ENCODE results near the gene ANO1. TPM values are rescaled to one million over a fixed set of nuclear protein-coding genes. Genes with fewer than 3 reads are reported as not detected.

ANO1 gene
- total RNA-seq, 1 donor from 2014 or later: 9.0 TPM

GRCh38 chr11:70078781-70079616, 882 bp downstream of the ANO1 start:
- peak overlapping the region; percentile 24 for H3K27ac ChIP-seq
- no peaks in the 10 kb centered on the region for H3K36me3 ChIP-seq
- H3K4me1 ChIP-seq: peaks cover 6% of the 10 kb centered on the region
- intact Hi-C loops (cut with DNase I): no loop called here
- H3K9me3 ChIP-seq: no peaks in the 10 kb centered on the region
- no peak for ATAC-seq
- H3K4me3 ChIP-seq: peak overlapping the region; percentile 39
- peaks cover 39% of the 10 kb centered on the region for H3K27me3 ChIP-seq (ENCODE audit: low read depth)
- DNase-seq: no peak
- no peak for TF ChIP-seq CTCF (IDR thresholded peaks at IDR 0.05)

- intact Hi-C loops (cut with DNase I): no loop called here
- Histone ChIP-seq H3K4me3 (no peak overlapping the region), H3K27ac (no peak overlapping the region), H3K4me1 (peaks cover 6% of the 10 kb centered on the region), H3K9me3 (no peaks in the 10 kb centered on the region), H3K36me3 (no peaks in the 10 kb centered on the region), H3K27me3 (ENCODE audit: low read depth) (peaks cover 35% of the 10 kb centered on the region)
- TF ChIP-seq CTCF (IDR thresholded peaks at IDR 0.05): no peak
- no peak for DNase-seq
- no peak for ATAC-seq
Observed at GRCh38 chr11:70079691-70080090, 1.6 kb downstream of the ANO1 start.

GRCh38 chr11:70080763-70081162, 2.6 kb downstream of the ANO1 start:
- H3K27me3 ChIP-seq (ENCODE audit: low read depth): peaks cover 41% of the 10 kb centered on the region
- no peak for DNase-seq

GRCh38 chr11:70082829-70083228, 4.7 kb downstream of the ANO1 start:
- Histone ChIP-seq H3K4me3 (no peak overlapping the region), H3K9me3 (no peaks in the 10 kb centered on the region), H3K36me3 (no peaks in the 10 kb centered on the region), H3K27ac (no peak overlapping the region), H3K27me3 (ENCODE audit: low read depth) (peaks cover 32% of the 10 kb centered on the region), H3K4me1 (peaks cover 3% of the 10 kb centered on the region)
- intact Hi-C loops (cut with DNase I): no loop called here
- TF ChIP-seq CTCF (IDR thresholded peaks at IDR 0.05): no peak
- ATAC-seq (no peak), DNase-seq (no peak)

More at GRCh38 chr11:70080763-70081162, 2.6 kb downstream of the ANO1 start:
- peaks cover 6% of the 10 kb centered on the region for H3K4me1 ChIP-seq
- no peak overlapping the region for H3K4me3 ChIP-seq
- ATAC-seq: no peak
- TF ChIP-seq CTCF (IDR thresholded peaks at IDR 0.05): no peak
- no peaks in the 10 kb centered on the region for H3K9me3 ChIP-seq
- H3K36me3 ChIP-seq: no peaks in the 10 kb centered on the region
- intact Hi-C loops (cut with DNase I): no loop called here
- no peak overlapping the region for H3K27ac ChIP-seq

- Histone ChIP-seq H3K4me3 (no peak overlapping the region), H3K27me3 (ENCODE audit: low read depth) (peaks cover 24% of the 10 kb centered on the region), H3K4me1 (no peaks in the 10 kb centered on the region), H3K9me3 (no peaks in the 10 kb centered on the region), H3K27ac (no peak overlapping the region), H3K36me3 (no peaks in the 10 kb centered on the region)
- intact Hi-C loops (cut with DNase I): no loop called here
- no peak for TF ChIP-seq CTCF (IDR thresholded peaks at IDR 0.05)
- DNase-seq (no peak), ATAC-seq (no peak)
Observed at GRCh38 chr11:70084046-70084984, 6.2 kb downstream of the ANO1 start.

All from lower lobe of right lung (tissue), 2 donors.